GM18519 (cell line): ENCODE results near the gene PTPMT1.
"Not testable (repeated sequence)": the region's sequence is repeated elsewhere in the genome, so short reads cannot be mapped to it uniquely, and the experiment has no call there.

Source experiments
- ATAC-seq: cut with Tn5 transposase; IDR thresholded peaks from one replicate; pipeline ENCODE4 v1.9.1; 2021; ENCODE audit warnings: mild to moderate bottlenecking, moderate library complexity; ENCODE audit not compliant: unreplicated experiment, low FRiP score

The PTPMT1 gene, protein sequence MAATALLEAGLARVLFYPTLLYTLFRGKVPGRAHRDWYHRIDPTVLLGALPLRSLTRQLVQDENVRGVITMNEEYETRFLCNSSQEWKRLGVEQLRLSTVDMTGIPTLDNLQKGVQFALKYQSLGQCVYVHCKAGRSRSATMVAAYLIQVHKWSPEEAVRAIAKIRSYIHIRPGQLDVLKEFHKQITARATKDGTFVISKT

DNA sequence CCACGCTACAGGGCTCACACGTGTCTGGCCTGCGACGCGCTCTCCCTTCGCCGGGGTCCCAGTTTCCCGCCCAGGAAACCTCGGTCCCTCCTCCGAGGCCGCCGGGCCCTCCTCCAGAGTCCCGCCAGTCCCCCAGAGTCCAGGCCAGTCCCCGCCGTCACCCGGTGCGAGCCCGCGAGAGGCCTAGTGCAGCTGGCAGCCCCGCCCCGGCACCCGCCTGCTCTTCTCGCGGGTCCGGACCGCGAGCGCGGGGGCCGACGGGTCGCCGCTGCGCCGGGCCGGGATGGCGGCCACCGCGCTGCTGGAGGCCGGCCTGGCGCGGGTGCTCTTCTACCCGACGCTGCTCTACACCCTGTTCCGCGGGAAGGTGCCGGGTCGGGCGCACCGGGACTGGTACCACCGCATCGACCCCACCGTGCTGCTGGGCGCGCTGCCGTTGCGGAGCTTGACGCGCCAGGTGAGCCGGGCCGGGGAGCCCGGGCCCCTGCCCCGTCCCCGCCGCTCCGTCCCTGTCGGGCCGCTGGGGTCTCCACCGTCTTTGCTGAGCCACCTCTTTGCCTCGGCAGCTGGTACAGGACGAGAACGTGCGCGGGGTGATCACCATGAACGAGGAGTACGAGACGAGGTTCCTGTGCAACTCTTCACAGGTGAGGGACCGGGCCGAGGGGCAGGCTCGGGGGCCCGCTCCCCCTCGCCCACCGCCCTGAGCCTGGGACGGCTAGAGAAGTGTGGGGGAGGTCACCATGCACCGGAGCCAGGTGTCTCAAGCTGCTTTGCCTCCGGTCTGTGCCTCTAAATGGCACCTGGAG lies at the start of gene PTPMT1:
Gene PTPMT1, plus strand, starts transcription at position 260 of the 809 bp plus-strand sequence. Its CDS starts 24 bp downstream, at position 284.
- ATAC-seq: peak; percentile 54

GRCh38 chr11:47516155-47516554 lies 49.2 kb upstream of the PTPMT1 start:
- no peak for ATAC-seq

DNA sequence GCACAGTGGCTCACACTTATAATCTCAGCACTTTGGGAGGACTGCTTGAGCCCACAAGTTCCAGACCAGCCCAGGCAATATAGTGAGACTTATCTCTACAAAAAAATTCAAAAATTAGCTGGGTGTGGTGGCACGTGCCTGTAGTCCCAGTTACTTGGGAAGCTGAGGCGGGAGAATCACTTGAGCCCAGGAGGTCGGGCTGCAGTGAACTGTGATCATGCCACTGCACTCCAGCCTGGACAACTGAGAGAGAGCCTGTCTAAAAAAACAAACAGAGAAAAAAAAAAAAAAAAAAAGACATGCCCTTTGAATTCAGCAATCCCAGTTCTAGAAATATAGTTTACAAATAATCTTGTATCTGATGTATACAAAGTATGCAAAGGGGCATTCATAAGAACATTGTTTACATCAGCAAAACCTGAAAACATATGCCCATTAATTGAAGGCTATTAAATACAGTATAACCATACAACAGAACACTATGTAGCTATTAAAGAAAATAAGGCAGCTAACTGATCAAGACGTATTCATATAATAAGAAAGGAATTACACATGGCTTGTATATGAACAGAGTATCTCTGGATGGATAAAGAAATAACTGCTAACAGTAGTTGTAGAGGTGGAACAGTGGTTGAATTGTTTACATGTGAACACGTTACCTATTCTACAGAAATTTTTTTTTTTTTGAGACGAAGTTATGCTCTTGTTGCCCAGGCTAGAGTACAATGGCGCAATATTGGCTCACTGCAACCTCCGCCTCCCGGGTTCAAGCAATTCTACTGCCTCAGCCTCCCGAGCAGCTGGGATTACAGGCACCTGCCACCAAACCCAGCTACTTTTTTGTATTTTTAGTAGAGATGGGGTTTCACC lies 48.2 kb upstream of the PTPMT1 start:
- no peak for ATAC-seq

GRCh38 chr11:47518212-47518964 lies 47.0 kb upstream of the PTPMT1 start:
- ATAC-seq: no peak

GRCh38 chr11:47523490-47524225 lies 41.7 kb upstream of the PTPMT1 start:
- no peak for ATAC-seq

- ATAC-seq: no peak
Observed at GRCh38 chr11:47524291-47524874, 41.0 kb upstream of the PTPMT1 start.

DNA sequence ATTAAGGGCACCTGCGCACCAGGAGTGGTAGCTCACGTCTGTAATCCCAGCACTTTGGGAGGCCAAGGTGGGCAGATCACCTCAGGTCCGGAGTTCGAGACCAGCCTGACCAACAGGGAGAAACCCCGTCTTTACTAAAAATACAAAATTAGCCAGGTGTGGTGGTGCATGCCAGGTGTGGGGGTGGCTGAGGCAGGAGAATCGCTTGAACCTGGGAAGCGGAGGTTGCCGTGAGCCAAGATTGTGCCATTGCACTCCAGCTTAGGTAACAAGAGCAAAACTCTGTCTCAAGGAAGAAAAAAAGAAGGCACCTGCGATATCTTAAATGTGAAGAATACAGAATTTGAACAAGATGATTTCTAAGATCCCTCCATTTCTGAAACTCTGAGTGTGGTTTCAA lies 39.4 kb upstream of the PTPMT1 start:
- not testable (repeated sequence) for ATAC-seq

GRCh38 chr11:47527186-47527585 lies 38.2 kb upstream of the PTPMT1 start:
- ATAC-seq: no peak

- ATAC-seq: no peak
Observed at GRCh38 chr11:47529951-47530350, 35.4 kb upstream of the PTPMT1 start.

DNA sequence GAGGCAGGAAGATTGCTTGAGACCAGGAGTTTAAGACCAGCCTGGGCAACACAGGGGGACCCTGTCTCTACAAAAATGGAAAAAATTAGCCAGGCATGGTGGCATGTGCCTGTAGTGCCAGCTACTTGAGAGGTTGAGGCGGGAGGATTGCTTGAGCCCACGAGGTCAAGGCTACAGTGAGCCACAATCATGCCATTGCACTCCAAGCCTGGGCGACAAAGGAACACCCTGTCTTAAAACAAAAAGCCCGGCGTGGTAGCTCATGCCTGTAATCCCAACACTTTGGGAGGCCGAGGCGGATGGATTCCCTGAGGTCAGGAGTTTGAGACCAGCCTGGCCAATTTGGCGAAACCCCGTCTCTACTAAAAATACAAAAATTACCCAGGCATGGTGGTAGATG lies 34.7 kb upstream of the PTPMT1 start:
- ATAC-seq: not testable (repeated sequence)

DNA sequence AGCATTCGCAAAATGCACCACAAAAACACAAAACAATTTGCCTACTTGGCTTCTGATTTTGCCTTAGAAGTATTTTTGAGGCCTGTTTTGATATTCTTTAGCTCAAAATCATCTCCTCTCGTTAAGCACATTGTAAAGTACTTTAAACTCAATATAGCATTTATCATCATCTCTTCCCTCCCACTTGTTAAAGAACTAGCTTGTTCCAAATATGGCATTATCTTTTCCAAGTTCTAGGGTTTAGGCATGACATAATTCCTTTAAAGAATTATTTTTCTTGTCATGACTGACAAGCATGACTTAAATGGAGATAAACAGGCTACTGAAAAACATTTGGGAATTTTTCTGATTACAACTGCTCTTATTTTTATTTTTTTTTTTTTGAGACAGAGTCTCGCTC lies 33.7 kb upstream of the PTPMT1 start:
- ATAC-seq: no peak

GRCh38 chr11:47532597-47533213 lies 32.7 kb upstream of the PTPMT1 start:
- no peak for ATAC-seq

- no peak for ATAC-seq
Observed at GRCh38 chr11:47533690-47534151, 31.7 kb upstream of the PTPMT1 start.

DNA sequence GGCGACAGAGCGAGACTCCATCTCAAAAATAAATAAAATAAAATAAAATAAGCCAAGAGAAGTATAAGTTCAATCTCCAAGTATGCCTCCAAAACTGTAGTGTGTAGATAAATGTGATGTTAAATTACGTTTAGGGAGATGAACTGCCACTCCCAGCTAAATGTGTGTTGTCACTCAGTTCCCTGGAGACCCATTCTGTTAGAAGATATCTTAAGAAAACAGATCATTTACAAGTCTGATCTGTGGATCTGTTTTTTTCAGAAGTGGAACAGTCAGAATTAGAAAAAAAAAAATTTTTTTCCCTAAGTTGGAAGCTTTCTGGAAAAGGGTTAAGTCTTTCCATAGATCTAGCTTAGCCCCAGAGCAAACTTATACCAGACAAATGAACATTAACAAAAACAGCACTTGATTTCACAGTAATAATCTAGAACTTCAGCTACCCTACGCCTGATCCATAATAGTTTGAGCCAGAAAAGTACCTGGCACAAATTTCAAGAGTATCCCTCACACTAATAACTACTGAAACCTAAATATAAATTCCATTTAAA lies 30.6 kb upstream of the PTPMT1 start:
- ATAC-seq: no peak

GRCh38 chr11:47536915-47537314 lies 28.5 kb upstream of the PTPMT1 start:
- no peak for ATAC-seq

- no peak for ATAC-seq
Observed at GRCh38 chr11:47538741-47539565, 26.4 kb upstream of the PTPMT1 start.

GRCh38 chr11:47539681-47540039 lies 25.7 kb upstream of the PTPMT1 start:
- no peak for ATAC-seq

DNA sequence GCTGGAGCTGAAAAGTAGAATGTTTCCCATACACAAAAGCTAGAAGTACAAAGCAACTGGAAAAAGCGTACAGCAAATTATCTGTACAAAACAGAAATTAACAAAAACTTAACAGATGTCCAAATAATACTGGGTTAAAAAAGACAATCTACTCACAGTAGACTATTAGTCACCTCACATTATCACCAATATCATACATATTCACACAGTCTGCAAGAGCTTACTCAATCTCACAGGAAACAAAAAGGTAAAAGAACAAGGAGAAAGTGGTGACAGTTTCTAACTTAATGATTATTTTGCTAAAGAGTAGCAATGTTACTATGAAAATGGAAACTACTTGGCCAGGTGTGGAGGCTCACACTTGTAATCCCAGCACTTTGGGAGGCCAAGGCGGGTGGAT lies 24.3 kb upstream of the PTPMT1 start:
- no peak for ATAC-seq
